Measurements from ENCODE around the gene S100B.

Gene S100B

GRCh38 chr21:46626975-46627501 is 22.2 kb upstream of the S100B start:
- H3K4me1 ChIP-seq (ENCODE audit: insufficient read depth, insufficient read length): peaks cover 11% of the 10 kb centered on the region
- H3K4me3 ChIP-seq (ENCODE audit: insufficient read length, low read depth): no peak overlapping the region
- no peaks in the 10 kb centered on the region for H3K36me3 ChIP-seq (ENCODE audit: insufficient read depth, insufficient read length, low read length)
- no peaks in the 10 kb centered on the region for H3K27me3 ChIP-seq (ENCODE audit: insufficient read depth, insufficient read length)
- peaks cover 33% of the 10 kb centered on the region; the same call in 1 of the 2 replicates for H3K9me3 ChIP-seq (ENCODE audit: insufficient read depth, low read length)
- TF ChIP-seq ZNF274 (IDR thresholded peaks at IDR 0.05; ENCODE audit: low read depth, low read length) (no peak), YY1 (IDR thresholded peaks at IDR 0.05; ENCODE audit: insufficient read depth, insufficient read length) (no peak), SUZ12 (IDR thresholded peaks at IDR 0.05; ENCODE audit: extremely low read depth, insufficient read depth, insufficient read length) (no peak)
- DNase-seq (ENCODE audit: low read depth, low spot score): no peak
- no peak overlapping the region for H3K9ac ChIP-seq (ENCODE audit: insufficient read length, low read depth)

- DNase-seq (ENCODE audit: low read depth, low spot score): no peak
- Histone ChIP-seq H3K9me3 (ENCODE audit: insufficient read depth, low read length) (peaks cover 33% of the 10 kb centered on the region; the same call in 1 of the 2 replicates), H3K4me3 (ENCODE audit: insufficient read length, low read depth) (no peak overlapping the region), H3K9ac (ENCODE audit: insufficient read length, low read depth) (no peak overlapping the region), H3K27me3 (ENCODE audit: insufficient read depth, insufficient read length) (no peaks in the 10 kb centered on the region), H3K36me3 (ENCODE audit: insufficient read depth, insufficient read length, low read length) (no peaks in the 10 kb centered on the region), H3K4me1 (ENCODE audit: insufficient read depth, insufficient read length) (peaks cover 14% of the 10 kb centered on the region)
- TF ChIP-seq ZNF274 (IDR thresholded peaks at IDR 0.05; ENCODE audit: low read depth, low read length) (no peak), YY1 (IDR thresholded peaks at IDR 0.05; ENCODE audit: insufficient read depth, insufficient read length) (no peak), SUZ12 (IDR thresholded peaks at IDR 0.05; ENCODE audit: extremely low read depth, insufficient read depth, insufficient read length) (no peak)
These were observed 21.7 kb upstream of the S100B start for GRCh38 chr21:46626536-46626935.

DNA sequence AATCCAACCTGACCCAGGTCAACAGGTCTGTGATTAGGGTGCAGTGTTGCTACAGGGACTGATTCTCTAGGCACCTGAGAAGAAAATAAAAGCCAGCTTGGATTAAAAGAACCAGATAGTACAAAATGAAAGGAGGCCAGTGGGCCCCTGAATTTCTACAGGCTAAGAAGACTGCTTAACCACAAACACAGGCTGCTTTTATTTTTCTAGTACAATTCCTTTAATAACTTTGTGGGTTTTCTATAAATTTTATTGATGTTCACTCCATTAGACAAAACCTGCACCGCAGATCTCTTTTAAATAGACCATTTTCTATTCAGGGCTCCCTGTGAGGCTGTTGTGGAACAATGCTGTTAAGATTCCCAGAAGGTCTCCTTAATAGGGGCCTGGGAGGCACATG is 20.9 kb upstream of the S100B start:
- no peak overlapping the region for H3K4me3 ChIP-seq (ENCODE audit: insufficient read length, low read depth)
- no peak for DNase-seq (ENCODE audit: low read depth, low spot score)
- peaks cover 33% of the 10 kb centered on the region; the same call in 1 of the 2 replicates for H3K9me3 ChIP-seq (ENCODE audit: insufficient read depth, low read length)
- H3K9ac ChIP-seq (ENCODE audit: insufficient read length, low read depth): no peak overlapping the region
- no peak for TF ChIP-seq SUZ12 (IDR thresholded peaks at IDR 0.05; ENCODE audit: extremely low read depth, insufficient read depth, insufficient read length)
- no peak for TF ChIP-seq ZNF274 (IDR thresholded peaks at IDR 0.05; ENCODE audit: low read depth, low read length)
- H3K36me3 ChIP-seq (ENCODE audit: insufficient read depth, insufficient read length, low read length): no peaks in the 10 kb centered on the region
- H3K27me3 ChIP-seq (ENCODE audit: insufficient read depth, insufficient read length): no peaks in the 10 kb centered on the region
- peaks cover 18% of the 10 kb centered on the region for H3K4me1 ChIP-seq (ENCODE audit: insufficient read depth, insufficient read length)

- no peak overlapping the region for H3K9ac ChIP-seq (ENCODE audit: insufficient read length, low read depth)
- H3K27me3 ChIP-seq (ENCODE audit: insufficient read depth, insufficient read length): no peaks in the 10 kb centered on the region
- H3K36me3 ChIP-seq (ENCODE audit: insufficient read depth, insufficient read length, low read length): no peaks in the 10 kb centered on the region
- H3K4me1 ChIP-seq (ENCODE audit: insufficient read depth, insufficient read length): peaks cover 18% of the 10 kb centered on the region
- no peak overlapping the region for H3K4me3 ChIP-seq (ENCODE audit: insufficient read length, low read depth)
- no peak for DNase-seq (ENCODE audit: low read depth, low spot score)
- H3K9me3 ChIP-seq (ENCODE audit: insufficient read depth, low read length): peaks cover 33% of the 10 kb centered on the region; the same call in 1 of the 2 replicates
- TF ChIP-seq ZNF274 (IDR thresholded peaks at IDR 0.05; ENCODE audit: low read depth, low read length) (no peak), SUZ12 (IDR thresholded peaks at IDR 0.05; ENCODE audit: extremely low read depth, insufficient read depth, insufficient read length) (no peak), YY1 (IDR thresholded peaks at IDR 0.05; ENCODE audit: insufficient read depth, insufficient read length) (no peak)
These were observed 19.2 kb upstream of the S100B start for GRCh38 chr21:46624050-46624449.

GRCh38 chr21:46622226-46622625 is 17.3 kb upstream of the S100B start:
- Histone ChIP-seq H3K9me3 (ENCODE audit: insufficient read depth, low read length) (peaks cover 22% of the 10 kb centered on the region; the same call in 1 of the 2 replicates), H3K4me3 (ENCODE audit: insufficient read length, low read depth) (no peak overlapping the region), H3K27me3 (ENCODE audit: insufficient read depth, insufficient read length) (no peaks in the 10 kb centered on the region), H3K36me3 (ENCODE audit: insufficient read depth, insufficient read length, low read length) (no peaks in the 10 kb centered on the region), H3K4me1 (ENCODE audit: insufficient read depth, insufficient read length) (peaks cover 18% of the 10 kb centered on the region), H3K9ac (ENCODE audit: insufficient read length, low read depth) (no peak overlapping the region)
- DNase-seq (ENCODE audit: low read depth, low spot score): no peak
- TF ChIP-seq YY1 (IDR thresholded peaks at IDR 0.05; ENCODE audit: insufficient read depth, insufficient read length) (no peak), SUZ12 (IDR thresholded peaks at IDR 0.05; ENCODE audit: extremely low read depth, insufficient read depth, insufficient read length) (no peak), ZNF274 (IDR thresholded peaks at IDR 0.05; ENCODE audit: low read depth, low read length) (no peak)

- no peaks in the 10 kb centered on the region for H3K27me3 ChIP-seq (ENCODE audit: insufficient read depth, insufficient read length)
- no peaks in the 10 kb centered on the region for H3K36me3 ChIP-seq (ENCODE audit: insufficient read depth, insufficient read length, low read length)
- H3K9ac ChIP-seq (ENCODE audit: insufficient read length, low read depth): no peak overlapping the region
- peaks cover 20% of the 10 kb centered on the region; the same call in 1 of the 2 replicates for H3K9me3 ChIP-seq (ENCODE audit: insufficient read depth, low read length)
- TF ChIP-seq YY1 (IDR thresholded peaks at IDR 0.05; ENCODE audit: insufficient read depth, insufficient read length) (no peak), SUZ12 (IDR thresholded peaks at IDR 0.05; ENCODE audit: extremely low read depth, insufficient read depth, insufficient read length) (no peak), ZNF274 (IDR thresholded peaks at IDR 0.05; ENCODE audit: low read depth, low read length) (no peak)
- H3K4me1 ChIP-seq (ENCODE audit: insufficient read depth, insufficient read length): peaks cover 18% of the 10 kb centered on the region
- no peak overlapping the region for H3K4me3 ChIP-seq (ENCODE audit: insufficient read length, low read depth)
- DNase-seq (ENCODE audit: low read depth, low spot score): no peak
These were observed 16.7 kb upstream of the S100B start for GRCh38 chr21:46621457-46622182.

GRCh38 chr21:46620846-46621245 is 16.0 kb upstream of the S100B start:
- TF ChIP-seq ZNF274 (IDR thresholded peaks at IDR 0.05; ENCODE audit: low read depth, low read length): no peak
- no peak for TF ChIP-seq SUZ12 (IDR thresholded peaks at IDR 0.05; ENCODE audit: extremely low read depth, insufficient read depth, insufficient read length)
- no peak for TF ChIP-seq YY1 (IDR thresholded peaks at IDR 0.05; ENCODE audit: insufficient read depth, insufficient read length)
- H3K4me3 ChIP-seq (ENCODE audit: insufficient read length, low read depth): no peak overlapping the region
- no peaks in the 10 kb centered on the region for H3K36me3 ChIP-seq (ENCODE audit: insufficient read depth, insufficient read length, low read length)
- H3K9me3 ChIP-seq (ENCODE audit: insufficient read depth, low read length): peaks cover 13% of the 10 kb centered on the region; the same call in 1 of the 2 replicates
- H3K27me3 ChIP-seq (ENCODE audit: insufficient read depth, insufficient read length): no peaks in the 10 kb centered on the region
- H3K9ac ChIP-seq (ENCODE audit: insufficient read length, low read depth): no peak overlapping the region
- H3K4me1 ChIP-seq (ENCODE audit: insufficient read depth, insufficient read length): peaks cover 18% of the 10 kb centered on the region
- DNase-seq (ENCODE audit: low read depth, low spot score): no peak
